ENCODE results near the gene GRAP2.

DNA sequence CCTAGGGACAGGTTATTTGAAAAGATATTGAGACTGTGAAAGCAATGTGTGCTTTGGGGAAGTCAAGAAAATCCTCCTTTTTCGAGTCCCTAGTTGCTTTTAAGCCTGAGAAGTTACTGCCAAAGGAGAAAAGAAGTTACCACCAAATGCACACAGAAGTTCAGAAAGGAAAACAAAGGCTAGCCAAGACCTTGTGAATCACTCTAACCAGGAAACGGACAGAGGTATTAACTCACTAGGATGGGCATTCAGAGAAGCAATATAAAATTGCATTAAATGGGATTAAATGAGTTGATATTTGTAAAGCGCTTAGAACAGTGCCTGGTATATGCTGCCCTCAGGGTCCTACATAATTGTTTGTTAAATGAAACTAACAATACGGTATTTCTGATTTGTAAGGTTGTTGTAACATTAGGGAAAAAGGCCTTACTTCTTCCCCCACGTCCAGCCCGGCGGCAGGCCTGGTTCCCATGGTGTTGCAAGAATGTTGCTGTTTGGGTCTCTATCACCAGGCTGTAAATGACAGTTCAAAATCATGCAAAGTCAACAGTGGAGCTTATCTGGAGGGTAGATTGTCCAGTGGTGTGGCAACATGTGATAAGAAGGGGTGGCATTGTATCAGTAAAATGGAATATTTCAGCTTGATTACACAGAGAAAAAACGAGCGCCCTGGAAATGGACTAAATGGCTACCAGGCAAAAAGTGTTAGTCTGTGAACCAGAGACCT is 66.4 kb downstream of the GRAP2 start:
- TF ChIP-seq, protein P1, sequence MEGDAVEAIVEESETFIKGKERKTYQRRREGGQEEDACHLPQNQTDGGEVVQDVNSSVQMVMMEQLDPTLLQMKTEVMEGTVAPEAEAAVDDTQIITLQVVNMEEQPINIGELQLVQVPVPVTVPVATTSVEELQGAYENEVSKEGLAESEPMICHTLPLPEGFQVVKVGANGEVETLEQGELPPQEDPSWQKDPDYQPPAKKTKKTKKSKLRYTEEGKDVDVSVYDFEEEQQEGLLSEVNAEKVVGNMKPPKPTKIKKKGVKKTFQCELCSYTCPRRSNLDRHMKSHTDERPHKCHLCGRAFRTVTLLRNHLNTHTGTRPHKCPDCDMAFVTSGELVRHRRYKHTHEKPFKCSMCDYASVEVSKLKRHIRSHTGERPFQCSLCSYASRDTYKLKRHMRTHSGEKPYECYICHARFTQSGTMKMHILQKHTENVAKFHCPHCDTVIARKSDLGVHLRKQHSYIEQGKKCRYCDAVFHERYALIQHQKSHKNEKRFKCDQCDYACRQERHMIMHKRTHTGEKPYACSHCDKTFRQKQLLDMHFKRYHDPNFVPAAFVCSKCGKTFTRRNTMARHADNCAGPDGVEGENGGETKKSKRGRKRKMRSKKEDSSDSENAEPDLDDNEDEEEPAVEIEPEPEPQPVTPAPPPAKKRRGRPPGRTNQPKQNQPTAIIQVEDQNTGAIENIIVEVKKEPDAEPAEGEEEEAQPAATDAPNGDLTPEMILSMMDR (IDR thresholded peaks at IDR 0.05) = no peak
- no peak for TF ChIP-seq EZH2 (IDR thresholded peaks at IDR 0.05; ENCODE audit: borderline replicate concordance, insufficient read depth, low read depth, low read length, poor library complexity, severe bottlenecking)
